Measurements from ENCODE around the gene HSP90AB1.

Gene HSP90AB1

GRCh38 chr6:44235891-44236516 is 10.9 kb upstream of the HSP90AB1 start:
- DNase-seq = no peak

- peak; percentile 83 to 86 for DNase-seq
These were observed 9.7 kb upstream of the HSP90AB1 start for GRCh38 chr6:44237021-44237812.

DNA sequence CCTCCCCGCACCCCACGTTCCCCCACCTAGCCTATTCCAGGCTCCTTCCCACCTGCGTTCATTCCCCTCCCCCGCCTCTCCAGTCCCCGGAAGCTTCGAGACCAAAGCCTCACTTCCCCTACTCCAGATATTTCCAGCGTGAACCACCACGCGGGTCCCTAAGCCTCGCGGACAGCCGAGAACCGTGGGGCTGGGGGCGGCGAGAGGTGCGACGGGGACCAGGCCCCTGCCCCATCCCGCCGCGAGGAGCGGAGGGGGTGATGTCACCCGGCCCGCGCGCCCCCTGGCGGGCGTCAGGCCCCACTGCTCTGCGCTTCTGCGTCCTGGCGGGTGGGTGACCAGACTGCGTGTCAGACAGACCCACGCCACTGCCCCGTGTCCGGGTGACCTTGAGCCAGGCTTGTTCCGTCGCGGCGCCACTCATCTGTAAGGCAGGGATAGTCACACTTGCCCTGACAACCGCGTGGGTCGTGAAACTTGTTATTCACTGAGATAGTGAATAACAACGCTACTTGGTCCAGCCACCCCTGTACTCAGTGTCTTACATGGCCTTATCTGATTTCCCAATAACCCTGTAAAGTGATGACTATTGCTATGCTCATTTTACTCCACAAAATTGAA is 9.0 kb upstream of the HSP90AB1 start:
- peak; percentile 80 to 82 for DNase-seq

- no peak for DNase-seq
These were observed 8.1 kb upstream of the HSP90AB1 start for GRCh38 chr6:44238687-44239350.

- DNase-seq = no peak
These were observed 3.6 kb upstream of the HSP90AB1 start for GRCh38 chr6:44243345-44243744.

DNA sequence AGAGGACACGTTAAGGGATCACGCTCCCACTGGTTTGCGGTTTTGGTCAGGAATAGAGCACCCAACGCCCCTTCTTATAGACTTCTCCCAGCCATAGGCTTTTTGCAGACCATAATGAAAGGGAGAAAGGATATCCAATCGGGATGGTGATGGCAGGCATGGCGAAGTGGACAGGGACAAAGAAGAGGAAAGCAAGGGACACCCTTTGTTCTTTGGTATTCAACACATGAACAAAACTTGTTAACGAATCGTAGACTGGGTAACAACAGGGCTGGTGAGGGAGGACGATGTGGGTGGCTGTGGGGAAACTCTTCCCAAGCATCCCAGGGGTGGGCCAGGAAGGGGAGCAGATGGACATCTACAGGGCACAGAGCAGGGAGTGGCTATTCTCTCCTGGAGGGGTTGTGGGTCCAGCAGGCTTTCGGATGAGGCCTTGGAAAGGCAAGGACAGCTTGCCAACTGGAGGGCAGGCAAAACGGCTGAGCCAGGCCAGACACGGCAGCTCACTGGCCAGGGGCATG is 1.4 kb upstream of the HSP90AB1 start:
- DNase-seq = no peak

GRCh38 chr6:44245912-44246662 is 814 bp upstream of the HSP90AB1 start:
- DNase-seq = peak; percentile 86 to 88

DNA sequence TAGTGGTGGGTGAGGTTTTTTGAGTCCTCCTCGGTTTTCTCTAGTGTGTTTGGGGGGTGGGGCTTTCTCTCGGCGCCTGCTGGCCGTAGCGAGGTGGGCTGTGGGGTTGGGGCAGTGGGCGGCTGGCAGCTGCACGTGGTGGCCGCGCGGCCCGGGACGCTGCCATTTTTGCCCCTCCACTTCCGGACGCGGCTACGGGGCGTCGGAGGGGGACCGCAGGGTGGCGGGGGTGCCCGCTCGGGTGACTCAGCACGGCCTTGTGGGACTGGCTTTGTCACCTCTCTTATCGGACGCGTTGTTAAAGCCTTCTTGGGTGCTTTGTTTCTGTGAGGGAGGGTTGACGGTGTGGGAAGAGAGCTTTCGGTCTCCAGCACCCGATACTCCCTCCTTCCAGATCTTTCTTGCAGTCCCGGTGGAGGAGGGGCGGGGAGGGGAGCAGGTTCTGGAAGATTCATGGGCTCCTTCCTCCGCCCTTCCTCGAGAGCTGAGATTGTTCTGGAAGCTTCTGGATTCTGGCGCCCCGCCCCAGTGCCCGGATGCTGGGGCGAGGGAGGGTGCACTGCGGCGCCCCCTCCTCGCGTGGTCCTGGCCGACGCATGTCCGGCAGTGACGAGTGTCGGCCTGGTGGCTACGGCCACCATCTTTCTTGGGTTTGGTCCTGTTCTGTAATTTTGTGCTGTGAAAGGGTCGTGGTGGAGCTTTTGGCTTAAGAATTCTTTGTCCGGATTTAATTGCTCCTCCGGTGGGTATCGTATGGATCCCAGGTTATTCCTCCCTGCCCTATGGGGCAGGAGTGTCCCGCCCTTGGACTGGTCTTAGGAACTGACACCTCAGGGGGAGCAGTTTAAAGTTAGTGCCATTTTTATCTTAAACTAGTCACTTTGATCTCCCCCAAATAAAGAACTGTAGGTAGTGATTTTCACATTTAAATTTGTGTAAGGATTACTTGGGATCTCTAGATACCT is 719 bp downstream of the HSP90AB1 start:
- peak; percentile 87 to 89 for DNase-seq

DNA sequence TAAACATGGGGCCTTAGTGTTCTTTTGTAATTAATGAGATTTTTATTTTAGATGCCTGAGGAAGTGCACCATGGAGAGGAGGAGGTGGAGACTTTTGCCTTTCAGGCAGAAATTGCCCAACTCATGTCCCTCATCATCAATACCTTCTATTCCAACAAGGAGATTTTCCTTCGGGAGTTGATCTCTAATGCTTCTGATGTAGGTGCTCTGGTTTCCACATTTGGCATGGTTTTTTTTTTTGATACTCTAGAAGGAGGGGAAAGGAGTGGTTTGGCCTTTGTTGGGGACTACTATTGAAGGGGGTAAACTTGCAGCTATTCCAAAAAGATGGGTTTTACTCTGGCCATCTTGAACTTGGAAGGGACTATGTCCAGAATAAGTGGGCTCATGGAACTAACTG is 1.7 kb downstream of the HSP90AB1 start:
- DNase-seq = no peak

GRCh38 chr6:44249082-44249748 is 2.3 kb downstream of the HSP90AB1 start:
- DNase-seq = no peak

DNA sequence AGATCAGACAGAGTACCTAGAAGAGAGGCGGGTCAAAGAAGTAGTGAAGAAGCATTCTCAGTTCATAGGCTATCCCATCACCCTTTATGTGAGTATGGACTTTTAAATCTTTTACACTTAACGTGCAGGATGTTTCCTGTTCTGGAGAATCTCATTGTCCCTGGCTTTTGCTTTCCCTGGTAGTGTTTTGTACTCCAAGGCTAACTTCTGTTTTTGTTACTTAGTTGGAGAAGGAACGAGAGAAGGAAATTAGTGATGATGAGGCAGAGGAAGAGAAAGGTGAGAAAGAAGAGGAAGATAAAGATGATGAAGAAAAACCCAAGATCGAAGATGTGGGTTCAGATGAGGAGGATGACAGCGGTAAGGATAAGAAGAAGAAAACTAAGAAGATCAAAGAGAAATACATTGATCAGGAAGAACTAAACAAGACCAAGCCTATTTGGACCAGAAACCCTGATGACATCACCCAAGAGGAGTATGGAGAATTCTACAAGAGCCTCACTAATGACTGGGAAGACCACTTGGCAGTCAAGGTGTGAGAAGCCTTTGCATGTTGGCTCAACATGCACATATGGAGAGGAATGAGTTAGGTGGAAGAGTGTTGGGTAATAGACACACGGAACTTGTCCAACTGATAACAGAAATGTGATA is 3.3 kb downstream of the HSP90AB1 start:
- no peak for DNase-seq

DNA sequence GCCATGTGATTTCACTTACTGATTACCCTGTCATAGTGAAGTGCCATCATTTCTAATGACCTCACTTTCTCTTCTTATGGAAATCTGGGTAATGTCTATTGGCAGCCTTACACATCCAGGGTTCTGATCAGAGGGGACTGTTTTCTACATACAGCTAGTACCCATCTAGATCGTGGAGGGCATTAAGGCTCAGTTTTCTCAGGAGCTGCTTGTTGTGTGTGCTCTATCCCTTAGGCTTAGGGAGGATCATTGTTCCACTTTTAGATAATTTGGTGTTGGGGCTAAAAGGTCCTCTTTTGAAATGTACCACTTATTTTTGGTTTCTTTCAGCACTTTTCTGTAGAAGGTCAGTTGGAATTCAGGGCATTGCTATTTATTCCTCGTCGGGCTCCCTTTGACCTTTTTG is 3.8 kb downstream of the HSP90AB1 start:
- DNase-seq = no peak

GRCh38 chr6:44251576-44252524 is 4.9 kb downstream of the HSP90AB1 start:
- no peak for DNase-seq

DNA sequence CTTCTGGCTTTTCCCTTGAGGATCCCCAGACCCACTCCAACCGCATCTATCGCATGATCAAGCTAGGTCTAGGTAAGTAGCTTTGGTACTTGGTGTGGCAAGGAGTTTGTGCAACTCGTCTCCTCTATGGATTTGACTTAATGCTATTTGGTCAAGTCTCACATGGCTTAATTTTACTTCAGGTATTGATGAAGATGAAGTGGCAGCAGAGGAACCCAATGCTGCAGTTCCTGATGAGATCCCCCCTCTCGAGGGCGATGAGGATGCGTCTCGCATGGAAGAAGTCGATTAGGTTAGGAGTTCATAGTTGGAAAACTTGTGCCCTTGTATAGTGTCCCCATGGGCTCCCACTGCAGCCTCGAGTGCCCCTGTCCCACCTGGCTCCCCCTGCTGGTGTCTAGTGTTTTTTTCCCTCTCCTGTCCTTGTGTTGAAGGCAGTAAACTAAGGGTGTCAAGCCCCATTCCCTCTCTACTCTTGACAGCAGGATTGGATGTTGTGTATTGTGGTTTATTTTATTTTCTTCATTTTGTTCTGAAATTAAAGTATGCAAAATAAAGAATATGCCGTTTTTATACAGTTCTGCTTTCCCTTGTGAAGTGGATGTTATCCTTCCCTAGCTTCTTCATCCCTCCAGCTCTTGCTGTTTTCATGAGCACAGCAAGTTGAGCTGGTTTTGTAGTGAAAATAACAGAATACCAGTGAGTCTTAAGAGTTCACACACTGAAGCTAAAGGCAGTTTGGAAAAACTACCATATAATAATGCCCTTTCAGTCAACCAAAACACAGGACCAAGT is 6.6 kb downstream of the HSP90AB1 start:
- peak; percentile 64 to 74 for DNase-seq

DNA sequence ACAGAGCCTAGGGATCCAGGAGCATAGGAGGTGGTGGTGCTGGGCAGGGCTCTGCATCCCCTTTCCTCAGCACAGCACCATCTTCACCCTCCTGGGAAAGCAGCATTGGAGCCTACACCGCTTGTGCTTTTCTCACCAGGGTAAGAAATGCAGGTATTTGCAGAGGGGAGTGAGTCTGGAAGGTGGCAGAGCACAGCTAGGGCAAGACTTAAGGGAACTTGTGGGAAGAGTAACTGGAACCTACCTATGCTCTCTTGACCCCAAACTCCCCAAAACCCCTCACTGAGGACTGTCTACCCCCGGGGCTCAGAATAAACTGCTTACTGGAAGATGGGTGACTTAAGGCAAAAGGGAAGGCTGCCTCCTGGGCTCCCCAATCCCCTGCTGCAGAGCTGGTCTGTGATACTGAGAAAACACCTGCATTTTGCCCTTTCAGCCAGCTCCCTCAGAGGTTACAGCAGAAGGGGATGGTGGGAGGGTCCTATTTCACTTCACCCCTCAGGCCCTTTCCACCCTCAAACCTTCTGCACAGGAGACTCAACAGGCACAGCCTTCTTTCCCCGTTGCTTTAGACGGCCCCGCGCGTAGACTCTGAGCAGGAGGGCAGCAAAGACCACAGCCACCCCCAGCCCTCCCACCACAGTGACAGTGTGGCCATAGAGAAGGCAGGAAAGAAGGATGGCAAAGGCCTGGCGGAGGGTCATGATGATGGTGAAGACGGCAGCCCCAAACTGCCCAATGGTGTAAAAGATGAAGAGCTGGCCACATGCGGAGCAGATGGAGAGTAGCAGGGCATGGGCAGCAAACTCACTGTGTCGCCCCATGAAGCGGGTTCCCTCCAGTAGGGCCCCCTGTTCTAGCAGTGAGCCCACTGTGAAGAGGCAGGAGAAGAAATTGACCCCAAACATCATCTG is 7.5 kb downstream of the HSP90AB1 start:
- peak in 1 of 2 donors; percentile 31 for DNase-seq

- peak; percentile 38 to 51 for DNase-seq
These were observed 8.4 kb downstream of the HSP90AB1 start for GRCh38 chr6:44255105-44255808.

Measured in CD4-positive, alpha-beta T cell treated with Interleukin-4 for 1 hour (primary cell).